GM12878 (cell line): ENCODE data around the gene NUMB. TPM values are rescaled to one million over a fixed set of nuclear protein-coding genes. Genes with fewer than 3 reads are reported as not detected.

Source experiments
- ATAC-seq: fragments of 200-7000 bp; cut with Tn5 transposase; 3 replicates; pipeline ENCODE4 v1.9.1; 2020; ENCODE audit warnings: mild to moderate bottlenecking, moderate library complexity
- BruUV-seq: library from RNA; stranded (reverse); fragments of 400-500 nt; replicated peaks from 2 replicates; lab custom pipeline; 2021; lab: Mats Ljungman, UMichigan
- CTCF ChIA-PET: fragments of 300-600 bp; sonication (Branson Sonifier 250); formaldehyde crosslinking; extraction: SDS; loops from one replicate; lab custom pipeline; 2021; ENCODE audit warnings: inconsistent platforms; lab: Yijun Ruan, JAX
- POLR2A ChIA-PET: fragments of 350-600 bp; formaldehyde crosslinking; extraction: SDS; loops from one replicate; lab custom pipeline; 2021; ENCODE audit warnings: inconsistent platforms; lab: Charles Lee
- RAD21 ChIA-PET: fragments of 300-600 bp; sonication (Branson Sonifier 250); formaldehyde crosslinking; loops from one replicate; lab custom pipeline; 2023; ENCODE audit warnings: antibody characterized with exemption; ENCODE audit not compliant: unreplicated experiment; lab: Charles Lee
- SMC1A ChIA-PET: fragments of 300-600 bp; sonication (Branson Sonifier 250); formaldehyde crosslinking; loops from one replicate; lab custom pipeline; 2023; ENCODE audit not compliant: unreplicated experiment, uncharacterized antibody; lab: Charles Lee
- DNase-seq: peaks from one replicate; pipeline ENCODE4 v3.0.0-alpha.2; 2011; ENCODE audit warnings: low read depth, low spot score
- FAIRE-seq: peaks from 3 replicates; lab custom pipeline; 2011; peaks lifted over from hg19 to GRCh38; lab: Jason Lieb, UNC
- H2AFZ ChIP-seq: 2 replicates; pipeline ENCODE4 v1.6.0; 2011; ENCODE audit warnings: low read depth, low read length, control low read depth; ENCODE audit not compliant: control insufficient read depth
- H3K27ac ChIP-seq: 2 replicates; pipeline ENCODE4 v1.5.1; 2011; ENCODE audit warnings: control low read depth; ENCODE audit not compliant: control insufficient read depth, insufficient read depth
- H3K27me3 ChIP-seq, 2 experiments: replicated peaks in 1 of 2; 2 replicates each; pipeline versions ENCODE4 v1.6.0 to v1.6.1; 2011; ENCODE audit warnings: low read length in 1 of 2; ENCODE audit not compliant: control insufficient read depth in 2 of 2, insufficient read depth in 2 of 2
- H3K36me3 ChIP-seq, 2 experiments: 2 replicates each; pipeline ENCODE4 v1.5.1; 2011; ENCODE audit warnings: low read length in 1 of 2; ENCODE audit not compliant: control insufficient read depth in 2 of 2, insufficient read depth in 2 of 2
- H3K4me1 ChIP-seq: 2 replicates; pipeline ENCODE4 v1.6.1; 2011; ENCODE audit warnings: mild to moderate bottlenecking, low read length, moderate library complexity, mixed read lengths; ENCODE audit not compliant: control insufficient read depth, insufficient read depth
- H3K4me2 ChIP-seq: 2 replicates; pipeline ENCODE4 v1.6.0; 2011; ENCODE audit warnings: control low read depth; ENCODE audit not compliant: control insufficient read depth, insufficient read depth
- H3K4me3 ChIP-seq: fragments of 200-600 bp; sonication (generic); 2 replicates; pipeline ENCODE4 v1.5.1; 2016
- H3K79me2 ChIP-seq: 2 replicates; pipeline ENCODE4 v1.6.0; 2011; ENCODE audit warnings: low read length; ENCODE audit not compliant: control insufficient read depth, insufficient read depth
- H3K9ac ChIP-seq: 2 replicates; pipeline ENCODE4 v1.8.0; 2011; ENCODE audit warnings: low read length, control low read depth, mixed read lengths; ENCODE audit not compliant: control insufficient read depth, insufficient read depth
- H3K9me3 ChIP-seq: replicated peaks from 3 replicates; pipeline ENCODE4 v1.5.1; 2011; ENCODE audit warnings: mild to moderate bottlenecking, low read length; ENCODE audit not compliant: control insufficient read depth, insufficient read depth
- H4K20me1 ChIP-seq: 2 replicates; pipeline ENCODE4 v1.6.0; 2011; ENCODE audit not compliant: control insufficient read depth, insufficient read depth
- BCL11A ChIP-seq: IDR thresholded peaks from 2 replicates; pipeline ENCODE4 v1.6.1; 2011; ENCODE audit warnings: low read depth, low read length
- IRF5 ChIP-seq: fragments of 450-650 bp; IDR thresholded peaks from 2 replicates; pipeline ENCODE4 v1.6.1; 2017; ENCODE audit warnings: borderline replicate concordance
- MYB ChIP-seq: fragments of 150-350 bp; IDR thresholded peaks from 2 replicates; pipeline ENCODE4 v1.6.1; 2014; ENCODE audit warnings: mild to moderate bottlenecking, low read depth, low read length, borderline replicate concordance
- NFIC ChIP-seq: IDR thresholded peaks from 2 replicates; pipeline ENCODE4 v1.6.1; 2012; ENCODE audit warnings: low read depth, mild to moderate bottlenecking, inconsistent platforms, low read length, moderate library complexity
- NKRF ChIP-seq: fragments of 450-650 bp; conservative IDR thresholded peaks from 2 replicates; pipeline ENCODE4 v1.6.1; 2017; ENCODE audit warnings: mild to moderate bottlenecking, moderate library complexity
- RELB ChIP-seq: fragments of 450-650 bp; IDR thresholded peaks from 2 replicates; pipeline ENCODE4 v1.6.1; 2017; ENCODE audit warnings: low read depth, mild to moderate bottlenecking, moderate library complexity
- STAT3 ChIP-seq: IDR thresholded peaks from 2 replicates; pipeline ENCODE4 v1.6.1; 2011; ENCODE audit warnings: low read depth, low read length, improper control_type of control experiment
- WRNIP1 ChIP-seq: IDR thresholded peaks from 2 replicates; pipeline ENCODE4 v1.6.1; 2011; ENCODE audit warnings: low read depth, low read length, improper control_type of control experiment, borderline replicate concordance
- ZBTB33 ChIP-seq: fragments of 450-650 bp; IDR thresholded peaks from 2 replicates; pipeline ENCODE4 v1.6.1; 2017; ENCODE audit warnings: mild to moderate bottlenecking
- ZNF384 ChIP-seq: IDR thresholded peaks from 2 replicates; pipeline ENCODE4 v1.6.1; 2012; ENCODE audit warnings: low read depth, mild to moderate bottlenecking, low read length, improper control_type of control experiment, borderline replicate concordance
- ZNF592 ChIP-seq: fragments of 450-650 bp; IDR thresholded peaks from 2 replicates; pipeline ENCODE4 v1.6.1; 2017; ENCODE audit warnings: mild to moderate bottlenecking, moderate library complexity
- WGBS: methylation state at CpG from one replicate; pipeline ENCODE4 v1.1.6; 2016; ENCODE audit warnings: low lambda C conversion rate; ENCODE audit not compliant: insufficient replicate concordance, insufficient coverage; ENCODE audit errors: missing lambda C conversion rate; 5-methylcytosine and 5-hydroxymethylcytosine counted together
- in situ Hi-C: fragments of 300-500 bp; cut with MboI; formaldehyde crosslinking; loops from 9 replicates; pipeline ENCODE4 v1.14.3; 2018; ENCODE audit warnings: mixed read lengths
- intact Hi-C: fragments of 100-400 bp; cut with micrococcal nuclease; formaldehyde crosslinking; loops from one replicate; pipeline ENCODE4 v1.14.2; 2022; ENCODE audit not compliant: unreplicated experiment
- polyA plus RNA-seq, 11 experiments: library from polyadenylated mRNA; depleted of rRNA in 4 of 11; unstranded in 6 of 11; stranded (reverse) in 5 of 11; fragments of >200 nt; fragmentation: Nextera tagmentation in 4 of 11; fragmentation: Illumina TruSeq in 1 of 11; extraction: Ambion mirVana in 4 of 11; extraction: Trizol in 1 of 11; gene quantifications; 1 replicate in 1 of 11; 2 replicates in 10 of 11; pipeline versions ENCODE4 v1.2.1 to v1.2.3, GENCODE V29; 2011 to 2016; ENCODE audit warnings: inconsistent platforms in 2 of 11, missing spikeins in 2 of 11, low read depth in 1 of 11
- total RNA-seq, 4 experiments: library from RNA; depleted of rRNA in 3 of 4; stranded (reverse); fragments of >200 nt in 3 of 4; fragmentation: Illumina TruSeq in 1 of 4; extraction: Trizol in 1 of 4; gene quantifications; 2 replicates each; pipeline versions ENCODE4 v1.2.1 to v1.2.3, GENCODE V29; 2013 to 2021

NUMB gene
- total and polyA plus RNA-seq, 10 of the 15 experiments (the other 5 are each of a cell fraction or from before 2014, with no cell fraction given) = 22.0 to 147 (median 48.9) TPM

GRCh38 chr14:73325063-73325462 is 133.3 kb downstream of the NUMB start:
- WGBS = 96% methylated on average over 1 of the region's 1 CpG
- ChIA-PET SMC1A (interaction anchor here (0.6 to 2.2 kb wide), 12 partner anchors 7 to 141 kb away, joined by 3 to 11 read pairs (median 6); no protein-coding TSS in a partner anchor), POLR2A (interaction anchor here (1.0 to 2.6 kb wide), 3 partner anchors 13 to 21 kb away, joined by 4 to 8 read pairs (median 5); no protein-coding TSS in a partner anchor), CTCF (interaction anchor here (1.1 to 4.4 kb wide), 6 partner anchors 10 to 93 kb away, joined by 3 to 11 read pairs (median 4); no protein-coding TSS in a partner anchor), RAD21 (interaction anchor here (1.3 to 2.3 kb wide), 3 partner anchors 14 to 77 kb away, joined by 5 to 7 read pairs (median 5); no protein-coding TSS in a partner anchor)
- Histone ChIP-seq H2AFZ (no peak overlapping the region), H3K27me3 (no peaks in the 10 kb centered on the region), H3K9me3 (no peaks in the 10 kb centered on the region), H3K79me2 (no peaks in the 10 kb centered on the region), H3K4me3 (no peak overlapping the region), H3K27ac (no peak overlapping the region), H3K9ac (no peak overlapping the region), H3K36me3 (0 out of 4 replicates have a peak, but pooled peaks cover 0 to 2% of the 10 kb centered on the region in 2 experiments), H3K4me2 (no peak overlapping the region), H3K4me1 (no peaks in the 10 kb centered on the region), H4K20me1 (no peaks in the 10 kb centered on the region)
- DNase-seq = no peak
- BruUV-seq = no TSS peak
- no peak for ATAC-seq
- in situ Hi-C loops (no loop called here), intact Hi-C loops (no loop called here)
- no peak for FAIRE-seq
- TF ChIP-seq IRF5 (no peak), ZNF384 (no peak), BCL11A (no peak), RELB (no peak), ZNF592 (no peak), ZBTB33 (no peak), WRNIP1 (no peak), NFIC (no peak), MYB (no peak), STAT3 (no peak), NKRF (no peak)
